SK-N-SH (cell line): Measurements from ENCODE around the gene MDM1. TPM values are rescaled to one million over a fixed set of nuclear protein-coding genes. Genes with fewer than 3 reads are reported as not detected.

Experiments used
- CTCF ChIA-PET: fragments of 300-600, 350-600 bp; formaldehyde crosslinking; extraction: SDS; loops from one replicate; lab custom pipeline; 2021; lab: Yijun Ruan, JAX
- POLR2A ChIA-PET: fragments of 350-600 bp; sonication (Branson Sonifier 250); formaldehyde crosslinking; extraction: SDS; loops from one replicate; lab custom pipeline; 2020; ENCODE audit warnings: antibody characterized with exemption, inconsistent platforms; lab: Yijun Ruan, JAX
- DNase-seq: peaks from one replicate; pipeline ENCODE4 v3.0.0; 2012
- H2AFZ ChIP-seq: fragments of 200-600 bp; sonication (generic); 2 replicates; pipeline ENCODE4 v1.8.1; 2016; ENCODE audit warnings: antibody characterized with exemption, mild to moderate bottlenecking, low read depth
- H3F3A ChIP-seq: fragments of 200-600 bp; sonication (generic); replicated peaks from 2 replicates; pipeline ENCODE3; 2016; ENCODE audit warnings: antibody characterized with exemption, mild to moderate bottlenecking; ENCODE audit not compliant: insufficient read depth
- H3K27ac ChIP-seq, 2 experiments: fragments of 200-500 bp in 1 of 2; fragments of 200-600 bp in 1 of 2; sonication (Bioruptor generic) in 1 of 2; sonication (generic), shearing (Covaris generic) in 1 of 2; 2 replicates each; pipeline versions ENCODE4 v1.5.1 to v1.6.1; 2014 to 2016; ENCODE audit warnings: low read depth in 2 of 2, inconsistent platforms in 1 of 2, low read length in 1 of 2, mild to moderate bottlenecking in 1 of 2, mixed read lengths in 1 of 2
- H3K27me3 ChIP-seq: fragments of 200-600 bp; sonication (generic), shearing (Covaris generic); 2 replicates; pipeline ENCODE4 v1.6.1; 2016; ENCODE audit warnings: mixed run types; ENCODE audit not compliant: insufficient read depth
- H3K36me3 ChIP-seq, 2 experiments: fragments of 200-500 bp in 1 of 2; fragments of 200-600 bp in 1 of 2; sonication (Bioruptor generic) in 1 of 2; sonication (generic) in 1 of 2; replicated peaks in 1 of 2; 2 replicates each; pipeline versions ENCODE3 to v1.5.1; 2014 to 2016; ENCODE audit warnings: low read length in 1 of 2, mild to moderate bottlenecking in 1 of 2; ENCODE audit not compliant: insufficient read depth in 2 of 2, control insufficient read depth in 1 of 2
- H3K4me1 ChIP-seq, 2 experiments: fragments of 200-500 bp in 1 of 2; fragments of 200-600 bp in 1 of 2; sonication (Bioruptor generic) in 1 of 2; sonication (generic), shearing (Covaris generic) in 1 of 2; 2 replicates each; pipeline versions ENCODE4 v1.5.1 to v1.6.1; 2014 to 2016; ENCODE audit warnings: low read depth in 1 of 2, low read length in 1 of 2, mixed run types in 1 of 2; ENCODE audit not compliant: insufficient read depth in 2 of 2, control insufficient read depth in 1 of 2
- H3K4me2 ChIP-seq: fragments of 200-600 bp; sonication (generic), shearing (Covaris generic); 2 replicates; pipeline ENCODE4 v1.6.1; 2017; ENCODE audit warnings: mixed run types
- H3K4me3 ChIP-seq, 2 experiments: fragments of 200-500 bp in 1 of 2; fragments of 200-600 bp in 1 of 2; sonication (Bioruptor generic) in 1 of 2; sonication (generic), shearing (Covaris generic) in 1 of 2; 2 replicates each; pipeline versions ENCODE4 v1.5.1 to v1.8.1; 2014 to 2016; ENCODE audit warnings: low read depth in 2 of 2, inconsistent platforms in 1 of 2, low read length in 1 of 2, mild to moderate bottlenecking in 1 of 2, mixed read lengths in 1 of 2, moderate library complexity in 1 of 2
- H3K79me2 ChIP-seq: fragments of 200-600 bp; sonication (generic); 2 replicates; pipeline ENCODE4 v1.8.1; 2017; ENCODE audit warnings: mild to moderate bottlenecking; ENCODE audit not compliant: insufficient read depth
- H3K9ac ChIP-seq: fragments of 200-600 bp; sonication (generic); 2 replicates; pipeline ENCODE4 v1.6.1; 2017; ENCODE audit warnings: mixed run types
- H3K9me2 ChIP-seq: fragments of 200-600 bp; sonication (generic); 2 replicates; pipeline ENCODE4 v1.6.1; 2017; ENCODE audit warnings: mixed run types
- H3K9me3 ChIP-seq: fragments of 200-600 bp; sonication (generic); 2 replicates; pipeline ENCODE4 v1.6.1; 2017; ENCODE audit warnings: mixed run types, mild to moderate bottlenecking, moderate library complexity
- H4K20me1 ChIP-seq: fragments of 200-600 bp; sonication (generic); 2 replicates; pipeline ENCODE4 v1.6.1; 2017; ENCODE audit warnings: mild to moderate bottlenecking, mixed run types; ENCODE audit not compliant: insufficient read depth
- CTCF ChIP-seq: fragments of 200-600 bp; sonication (generic); IDR thresholded peaks from 2 replicates; pipeline ENCODE4 v1.6.1; 2017; ENCODE audit warnings: antibody characterized with exemption, mild to moderate bottlenecking, moderate library complexity
- FOSL2 ChIP-seq: IDR thresholded peaks from 2 replicates; pipeline ENCODE4 v1.4.0; 2012; ENCODE audit warnings: low read depth, mild to moderate bottlenecking, moderate library complexity, borderline replicate concordance
- JUND ChIP-seq: IDR thresholded peaks from 2 replicates; pipeline ENCODE4 v1.4.0; 2012
- NFIC ChIP-seq: IDR thresholded peaks from 2 replicates; pipeline ENCODE4 v1.4.0; 2012; ENCODE audit warnings: borderline replicate concordance
- NRF1 ChIP-seq: IDR thresholded peaks from 2 replicates; pipeline ENCODE4 v1.6.1; 2012; ENCODE audit warnings: low read depth, mild to moderate bottlenecking, low read length
- RAD21 ChIP-seq: IDR thresholded peaks from 2 replicates; pipeline ENCODE4 v1.6.1; 2012; ENCODE audit warnings: mild to moderate bottlenecking, low read length
- SMC3 ChIP-seq: IDR thresholded peaks from 2 replicates; pipeline ENCODE4 v1.6.1; 2012; ENCODE audit warnings: low read depth, low read length, improper control_type of control experiment
- TCF12 ChIP-seq: IDR thresholded peaks from 2 replicates; pipeline ENCODE4 v1.4.0; 2012
- TEAD4 ChIP-seq: IDR thresholded peaks from 2 replicates; pipeline ENCODE4 v1.4.0; 2012; ENCODE audit warnings: mild to moderate bottlenecking, borderline replicate concordance; ENCODE audit not compliant: insufficient read depth
- USF1 ChIP-seq: IDR thresholded peaks from 2 replicates; pipeline ENCODE4 v1.4.0; 2012; ENCODE audit warnings: low read depth, borderline replicate concordance
- WGBS: methylation state at CpG from one replicate; pipeline ENCODE4 v1.1.6; 2017; ENCODE audit warnings: low lambda C conversion rate; 5-methylcytosine and 5-hydroxymethylcytosine counted together
- polyA plus RNA-seq, 3 experiments: library from polyadenylated mRNA; depleted of rRNA; stranded (reverse); fragments of >200 nt; gene quantifications; 2 replicates each; pipeline ENCODE4 v1.2.3, GENCODE V29; 2012
- TF ChIP-seq, protein P1 (sequence below): fragments of 150-350 bp; IDR thresholded peaks from 2 replicates; pipeline ENCODE4 v1.6.1; 2017; ENCODE audit warnings: antibody characterized with exemption, low read length, low read depth, borderline replicate concordance

Gene MDM1
- polyA plus RNA-seq, 1 of the 3 experiments (the other 2 are of a cell fraction), result 7.4 TPM

GRCh38 chr12:68317047-68317667 is 15.0 kb downstream of the MDM1 start:
- ChIA-PET POLR2A (no interaction called here), CTCF (interaction anchor here (0.6 to 3.8 kb wide), 34 partner anchors 9 to 964 kb away, joined by 3 to 82 read pairs (median 4); partner anchors contain the start of genes IL26 and MDM1)
- H3K4me2 ChIP-seq, result no peak overlapping the region
- no peaks in the 10 kb centered on the region for H3K9me3 ChIP-seq
- TF ChIP-seq NRF1 (no peak), SMC3 (peak; percentile 79), TEAD4 (no peak), RAD21 (peak; percentile 74), CTCF (peak; percentile 80)
- TF ChIP-seq, protein P1, sequence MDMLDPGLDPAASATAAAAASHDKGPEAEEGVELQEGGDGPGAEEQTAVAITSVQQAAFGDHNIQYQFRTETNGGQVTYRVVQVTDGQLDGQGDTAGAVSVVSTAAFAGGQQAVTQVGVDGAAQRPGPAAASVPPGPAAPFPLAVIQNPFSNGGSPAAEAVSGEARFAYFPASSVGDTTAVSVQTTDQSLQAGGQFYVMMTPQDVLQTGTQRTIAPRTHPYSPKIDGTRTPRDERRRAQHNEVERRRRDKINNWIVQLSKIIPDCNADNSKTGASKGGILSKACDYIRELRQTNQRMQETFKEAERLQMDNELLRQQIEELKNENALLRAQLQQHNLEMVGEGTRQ, result no peak
- no peak overlapping the region for H3K4me3 ChIP-seq
- H2AFZ ChIP-seq, result no peak overlapping the region
- no peak overlapping the region for H3K27ac ChIP-seq
- no peaks in the 10 kb centered on the region for H3K9me2 ChIP-seq
- peaks cover 4 to 7% of the 10 kb centered on the region in 2 experiments; a peak in 2 of 4 replicates for H3K4me1 ChIP-seq
- peaks cover 31 to 38% of the 10 kb centered on the region in 2 experiments for H3K36me3 ChIP-seq
- peak; percentile 40 for DNase-seq
- no peaks in the 10 kb centered on the region for H3K79me2 ChIP-seq
- H4K20me1 ChIP-seq, result no peaks in the 10 kb centered on the region
- H3K9ac ChIP-seq, result no peak overlapping the region
- H3F3A ChIP-seq, result no peaks in the 10 kb centered on the region
- 93% methylated on average over 1 of the region's 1 CpG for WGBS
- no peaks in the 10 kb centered on the region for H3K27me3 ChIP-seq

DNA sequence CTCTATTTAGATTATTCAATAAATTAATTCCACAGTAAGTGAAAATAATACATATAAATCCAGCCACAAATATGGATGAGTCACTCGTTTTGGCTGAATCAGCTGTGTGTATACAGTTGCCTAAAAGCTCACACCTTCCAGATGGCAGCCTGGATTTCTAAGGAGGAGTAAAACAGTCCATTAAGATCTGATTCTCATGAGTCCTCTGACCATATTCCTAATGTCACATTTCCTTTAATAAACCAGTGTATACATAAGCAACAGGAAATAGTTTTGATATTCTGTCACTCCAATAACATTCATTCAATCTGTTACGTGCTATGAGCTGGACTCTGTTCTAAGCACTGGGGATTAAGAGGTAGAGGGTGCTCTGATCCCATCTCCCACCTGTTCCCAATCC is 21.8 kb downstream of the MDM1 start:
- no peak for DNase-seq
- no peak overlapping the region for H2AFZ ChIP-seq
- no peak overlapping the region for H3K4me3 ChIP-seq
- H4K20me1 ChIP-seq, result no peaks in the 10 kb centered on the region
- no peaks in the 10 kb centered on the region for H3K79me2 ChIP-seq
- ChIA-PET CTCF (interaction anchor here (0.7 to 1.6 kb wide), 2 partner anchors 86 to 87 kb away, joined by 3 to 10 read pairs; no protein-coding TSS in a partner anchor), POLR2A (no interaction called here)
- TF ChIP-seq TCF12 (peak; percentile 34; the same call in 1 of the 2 replicates), JUND (peak; percentile 55), NFIC (peak; percentile 22; the same call in 1 of the 2 replicates), USF1 (no peak), FOSL2 (peak; percentile 40; the same call in 1 of the 2 replicates)
- WGBS, result 59% methylated on average over 2 of the region's 2 CpGs
- H3F3A ChIP-seq, result peaks cover 18% of the 10 kb centered on the region
- peaks cover 33 to 47% of the 10 kb centered on the region in 2 experiments for H3K36me3 ChIP-seq
- H3K9me3 ChIP-seq, result no peaks in the 10 kb centered on the region
- peak overlapping the region in 1 of 2 experiments; percentile 68; a peak in 2 of 4 replicates for H3K27ac ChIP-seq
- H3K4me1 ChIP-seq, result peaks cover 0 to 5% of the 10 kb centered on the region in 2 experiments; a peak in 1 of 4 replicates
- no peaks in the 10 kb centered on the region for H3K27me3 ChIP-seq
- H3K4me2 ChIP-seq, result peak overlapping the region; percentile 43; the same call in 1 of the 2 replicates
- no peaks in the 10 kb centered on the region for H3K9me2 ChIP-seq
- H3K9ac ChIP-seq, result no peak overlapping the region
